IMR-90 (cell line): ENCODE measurements around the gene SOCS6. TPM values are rescaled to one million over a fixed set of nuclear protein-coding genes. Genes with fewer than 3 reads are reported as not detected.

ENCODE experiments used
- ATAC-seq: fragments of 200-7000 bp; cut with Tn5 transposase; 2 replicates; pipeline ENCODE4 v1.9.1; 2020; ENCODE audit warnings: low read depth, mild to moderate bottlenecking, moderate library complexity
- BruUV-seq: library from RNA; stranded (reverse); fragments of 400-500 nt; replicated peaks from 2 replicates; lab custom pipeline; 2021; lab: Mats Ljungman, UMichigan
- CTCF ChIA-PET: fragments of 300-600 bp; formaldehyde crosslinking; extraction: SDS; loops from one replicate; lab custom pipeline; 2021; ENCODE audit warnings: antibody characterized with exemption; lab: Yijun Ruan, JAX
- POLR2A ChIA-PET: fragments of 300-600 bp; sonication (Branson Sonifier 250); formaldehyde crosslinking; loops from one replicate; lab custom pipeline; 2022; ENCODE audit warnings: antibody characterized with exemption; ENCODE audit not compliant: unreplicated experiment; lab: Charles Lee
- DNase-seq: peaks from one replicate; pipeline ENCODE4 v3.0.0; 2013
- H2AFZ ChIP-seq: replicated peaks from 2 replicates; pipeline ENCODE3; 2013; ENCODE audit warnings: low read length, mild to moderate bottlenecking; ENCODE audit not compliant: poor library complexity
- H2AK5ac ChIP-seq: 2 replicates; pipeline ENCODE4 v1.6.1; 2013; ENCODE audit warnings: low read depth, low read length, inconsistent platforms
- H2AK9ac ChIP-seq: replicated peaks from 2 replicates; pipeline ENCODE3; 2013; ENCODE audit warnings: mild to moderate bottlenecking, low read depth, low read length, moderate library complexity; ENCODE audit not compliant: poor library complexity
- H2BK120ac ChIP-seq: 2 replicates; pipeline ENCODE4 v1.6.1; 2013; ENCODE audit warnings: low read depth, low read length, inconsistent platforms
- H2BK15ac ChIP-seq: 3 replicates; pipeline ENCODE4 v1.6.1; 2013; ENCODE audit warnings: low read depth, low read length, inconsistent platforms
- H2BK20ac ChIP-seq: 2 replicates; pipeline ENCODE4 v1.6.1; 2013; ENCODE audit warnings: low read depth, mild to moderate bottlenecking, inconsistent platforms, low read length, moderate library complexity
- H2BK5ac ChIP-seq: 2 replicates; pipeline ENCODE4 v1.6.1; 2013; ENCODE audit warnings: mild to moderate bottlenecking, low read depth, low read length, inconsistent platforms; ENCODE audit not compliant: poor library complexity, severe bottlenecking
- H3K14ac ChIP-seq: replicated peaks from 2 replicates; pipeline ENCODE4 v1.6.1; 2013; ENCODE audit warnings: low read depth, low read length, inconsistent platforms
- H3K18ac ChIP-seq: 2 replicates; pipeline ENCODE4 v1.6.1; 2013; ENCODE audit warnings: low read depth, low read length, control low read depth
- H3K23ac ChIP-seq: 2 replicates; pipeline ENCODE4 v1.6.1; 2013; ENCODE audit warnings: low read depth, low read length, inconsistent platforms
- H3K27ac ChIP-seq: 2 replicates; pipeline ENCODE4 v1.5.1; 2013; ENCODE audit warnings: mild to moderate bottlenecking, control low read depth, low read length; ENCODE audit not compliant: insufficient read depth
- H3K27me3 ChIP-seq: 2 replicates; pipeline ENCODE4 v1.6.1; 2013; ENCODE audit warnings: low read length; ENCODE audit not compliant: control insufficient read depth, insufficient read depth
- H3K36me3 ChIP-seq: 2 replicates; pipeline ENCODE4 v1.6.1; 2013; ENCODE audit warnings: low read length, mixed read lengths; ENCODE audit not compliant: control insufficient read depth, insufficient read depth
- H3K4ac ChIP-seq: 2 replicates; pipeline ENCODE4 v1.6.1; 2013; ENCODE audit warnings: low read depth, low read length, inconsistent platforms
- H3K4me1 ChIP-seq: 2 replicates; pipeline ENCODE4 v1.6.1; 2013; ENCODE audit warnings: low read length, mixed read lengths; ENCODE audit not compliant: control insufficient read depth, insufficient read depth
- H3K4me2 ChIP-seq: 2 replicates; pipeline ENCODE4 v1.6.1; 2013; ENCODE audit warnings: low read depth, mild to moderate bottlenecking, control low read depth, low read length, moderate library complexity
- H3K4me3 ChIP-seq: 2 replicates; pipeline ENCODE4 v1.5.1; 2013; ENCODE audit warnings: low read depth, mild to moderate bottlenecking, control low read depth, low read length, moderate library complexity; ENCODE audit not compliant: insufficient read depth
- H3K56ac ChIP-seq: 2 replicates; pipeline ENCODE4 v1.6.1; 2013; ENCODE audit warnings: low read length, inconsistent platforms; ENCODE audit not compliant: insufficient read depth; ENCODE audit errors: extremely low read depth
- H3K79me1 ChIP-seq, 2 experiments: 2 replicates each; pipeline ENCODE4 v1.6.1; 2013; ENCODE audit warnings: low read length in 2 of 2, inconsistent platforms in 1 of 2, low read depth in 1 of 2
- H3K9ac ChIP-seq: 2 replicates; pipeline ENCODE4 v1.6.1; 2013; ENCODE audit warnings: low read depth, low read length, control low read depth
- H3K9me1 ChIP-seq: 2 replicates; pipeline ENCODE4 v1.6.1; 2013; ENCODE audit warnings: low read length, inconsistent platforms; ENCODE audit not compliant: insufficient read depth
- H3K9me3 ChIP-seq: 2 replicates; pipeline ENCODE4 v1.6.1; 2013; ENCODE audit warnings: low read length; ENCODE audit not compliant: control insufficient read depth, insufficient read depth
- H4K20me1 ChIP-seq: 2 replicates; pipeline ENCODE4 v1.6.1; 2013; ENCODE audit warnings: low read length, inconsistent platforms; ENCODE audit not compliant: insufficient read depth
- H4K5ac ChIP-seq: 2 replicates; pipeline ENCODE4 v1.6.1; 2013; ENCODE audit warnings: mild to moderate bottlenecking, low read depth, low read length, control low read depth
- H4K8ac ChIP-seq, 2 experiments: 2 replicates each; pipeline ENCODE4 v1.6.1; 2013; ENCODE audit warnings: low read depth in 2 of 2, low read length in 2 of 2, control low read depth in 1 of 2, inconsistent platforms in 1 of 2
- H4K91ac ChIP-seq: 2 replicates; pipeline ENCODE4 v1.6.1; 2013; ENCODE audit warnings: low read depth, low read length, inconsistent platforms; ENCODE audit not compliant: insufficient read depth
- BHLHE40 ChIP-seq: fragments of 150-350 bp; IDR thresholded peaks from 2 replicates; pipeline ENCODE4 v1.6.1; 2016; ENCODE audit warnings: mild to moderate bottlenecking, low read depth, low read length
- CEBPB ChIP-seq: IDR thresholded peaks from 2 replicates; pipeline ENCODE4 v1.6.1; 2012; ENCODE audit warnings: low read depth, low read length, improper control_type of control experiment
- CHD1 ChIP-seq: IDR thresholded peaks from 2 replicates; pipeline ENCODE4 v1.6.1; 2012; ENCODE audit warnings: low read depth, low read length, improper control_type of control experiment
- ELK1 ChIP-seq: fragments of 150-350 bp; IDR thresholded peaks from 2 replicates; pipeline ENCODE4 v1.6.1; 2016; ENCODE audit warnings: low read depth, mild to moderate bottlenecking, low read length, moderate library complexity, borderline replicate concordance
- FOS ChIP-seq: fragments of 150-350 bp; IDR thresholded peaks from 2 replicates; pipeline ENCODE4 v1.6.1; 2016; ENCODE audit warnings: low read depth, low read length
- MAFK ChIP-seq: IDR thresholded peaks from 2 replicates; pipeline ENCODE4 v1.6.1; 2012; ENCODE audit warnings: low read depth, low read length, improper control_type of control experiment
- MAZ ChIP-seq: IDR thresholded peaks from 2 replicates; pipeline ENCODE4 v1.6.1; 2012; ENCODE audit warnings: low read depth, mild to moderate bottlenecking, low read length, improper control_type of control experiment, moderate library complexity, borderline replicate concordance
- MXI1 ChIP-seq: IDR thresholded peaks from 2 replicates; pipeline ENCODE4 v1.6.1; 2012; ENCODE audit warnings: low read depth, mild to moderate bottlenecking, low read length, moderate library complexity, borderline replicate concordance
- NFE2L2 ChIP-seq: fragments of 150-350 bp; IDR thresholded peaks from 2 replicates; pipeline ENCODE4 v1.6.1; 2016; ENCODE audit warnings: low read depth, mild to moderate bottlenecking, low read length
- POLR2A ChIP-seq: IDR thresholded peaks from 2 replicates; pipeline ENCODE4 v1.6.1; 2012; ENCODE audit warnings: mild to moderate bottlenecking, low read depth, low read length
- RAD21 ChIP-seq: IDR thresholded peaks from 2 replicates; pipeline ENCODE4 v1.6.1; 2012; ENCODE audit warnings: low read length, improper control_type of control experiment
- RCOR1 ChIP-seq: IDR thresholded peaks from 2 replicates; pipeline ENCODE4 v1.6.1; 2012; ENCODE audit warnings: mild to moderate bottlenecking, low read length, improper control_type of control experiment; ENCODE audit not compliant: insufficient replicate concordance
- SMC3 ChIP-seq: fragments of 150-350 bp; IDR thresholded peaks from 2 replicates; pipeline ENCODE4 v1.6.1; 2016; ENCODE audit warnings: low read depth, mild to moderate bottlenecking, antibody characterized with exemption, low read length, moderate library complexity
- USF2 ChIP-seq: fragments of 150-350 bp; IDR thresholded peaks from 2 replicates; pipeline ENCODE4 v1.6.1; 2017; ENCODE audit warnings: mild to moderate bottlenecking, antibody characterized with exemption, low read length, low read depth
- WGBS, 2 experiments: methylation state at CpG; one replicate each; pipeline versions ENCODE4 v1.1.5 to v1.1.7; 2013; ENCODE audit warnings: missing lambda C conversion rate in 2 of 2; ENCODE audit not compliant: insufficient read length in 1 of 2; ENCODE audit errors: extremely low coverage in 2 of 2; 5-methylcytosine and 5-hydroxymethylcytosine counted together
- dilution Hi-C: fragments of 300-500 bp; cut with HindIII; formaldehyde crosslinking; loops from one replicate; pipeline ENCODE4 v1.14.3; 2018; ENCODE audit warnings: low sequenced_read_pairs; ENCODE audit not compliant: unreplicated experiment
- in situ Hi-C: fragments of 300-500 bp; cut with MboI; formaldehyde crosslinking; loops from 3 replicates; pipeline ENCODE4 v1.14.3; 2019; ENCODE audit warnings: low sequenced_read_pairs, inconsistent platforms, mixed read lengths
- intact Hi-C: fragments of 100-400 bp; cut with micrococcal nuclease; formaldehyde crosslinking; loops from 2 replicates; pipeline ENCODE4 v1.10.0; 2022
- polyA plus RNA-seq, 3 experiments: library from polyadenylated mRNA; depleted of rRNA; stranded (reverse); fragments of >200 nt; gene quantifications; 2 replicates each; pipeline ENCODE4 v1.2.3, GENCODE V29; 2012; ENCODE audit warnings: low replicate concordance in 1 of 3
- total RNA-seq: library from RNA; depleted of rRNA; stranded (reverse); fragments of >200 nt; gene quantifications from 2 replicates; pipeline ENCODE4 v1.2.3, GENCODE V29; 2012
- TF ChIP-seq, protein P1 (sequence below): conservative IDR thresholded peaks from 2 replicates; pipeline ENCODE4 v1.5.1; 2012; ENCODE audit warnings: mild to moderate bottlenecking, low read depth, low read length, improper control_type of control experiment

Gene SOCS6
- total and polyA plus RNA-seq, 2 of the 4 experiments (the other 2 are of a cell fraction): 21.3 to 57.4 TPM

DNA sequence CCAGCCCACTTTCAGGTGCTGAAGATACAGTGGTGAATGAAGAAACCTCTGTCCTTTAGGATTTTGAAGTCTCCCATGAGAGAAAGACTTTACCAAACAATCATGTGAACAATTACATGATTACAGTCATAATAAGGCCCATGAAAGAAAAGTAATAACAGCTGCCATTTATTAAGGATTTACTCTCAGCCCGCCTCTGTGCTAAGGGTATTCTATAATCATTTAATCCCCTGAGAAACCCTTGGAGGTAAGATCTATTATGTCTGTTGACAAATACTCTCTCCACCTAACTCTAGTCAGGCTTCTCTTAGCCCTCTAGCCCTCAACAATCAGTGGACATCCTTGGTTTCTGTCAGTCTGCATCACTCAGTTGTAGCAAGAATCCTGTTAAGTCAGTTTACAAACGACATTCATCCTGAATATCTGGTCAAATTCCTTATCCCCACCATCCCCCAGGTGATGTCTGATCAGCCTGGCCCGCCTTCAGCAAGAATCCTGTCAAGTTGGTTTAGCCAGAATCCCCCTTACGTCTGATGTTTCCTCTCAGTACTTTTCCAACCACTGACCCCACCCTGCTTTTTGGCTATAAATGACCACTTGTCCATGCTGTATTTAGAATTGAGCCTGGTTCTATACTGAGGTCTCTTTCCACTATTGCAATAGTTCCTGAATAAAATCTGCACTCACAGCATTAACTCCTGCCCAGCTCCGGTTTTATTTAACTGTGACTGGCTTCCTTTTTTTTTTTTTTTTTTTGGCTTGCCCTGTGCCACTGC, 12.2 kb upstream of the SOCS6 start:
- H3K27ac ChIP-seq: no peak overlapping the region
- no peak overlapping the region for H3K23ac ChIP-seq
- intact Hi-C loops: no loop called here
- dilution Hi-C loops: no loop called here
- DNase-seq: no peak
- H3K14ac ChIP-seq: no peak overlapping the region
- WGBS, 2 experiments: 50% methylated on average over 2 of the region's 5 CpGs; no CpG with 5 or more reads in 1 of the 2 experiments
- no peaks in the 10 kb centered on the region for H4K20me1 ChIP-seq
- BruUV-seq: no TSS peak
- no peak overlapping the region for H3K4me3 ChIP-seq
- H4K8ac ChIP-seq: no peak overlapping the region
- in situ Hi-C loops: no loop called here
- no peaks in the 10 kb centered on the region for H3K4me1 ChIP-seq
- H3K4me2 ChIP-seq: no peak overlapping the region
- no peak overlapping the region for H3K56ac ChIP-seq
- no peak overlapping the region for H4K91ac ChIP-seq
- H3K27me3 ChIP-seq: no peaks in the 10 kb centered on the region
- H3K9ac ChIP-seq: no peak overlapping the region
- ATAC-seq: no peak
- no peak overlapping the region for H2AK9ac ChIP-seq
- H3K79me1 ChIP-seq: no peaks in the 10 kb centered on the region
- ChIA-PET POLR2A (no interaction called here), CTCF (no interaction called here)
- H3K4ac ChIP-seq: no peak overlapping the region
- no peaks in the 10 kb centered on the region for H3K9me1 ChIP-seq
- no peak overlapping the region for H2BK120ac ChIP-seq
- no peak overlapping the region for H3K18ac ChIP-seq
- no peak overlapping the region for H4K5ac ChIP-seq
- no peaks in the 10 kb centered on the region for H3K36me3 ChIP-seq
- no peak overlapping the region for H2BK20ac ChIP-seq
- no peak overlapping the region for H2AK5ac ChIP-seq
- TF ChIP-seq MAZ: no peak
- no peak for TF ChIP-seq MAFK
- no peak for TF ChIP-seq USF2
- TF ChIP-seq FOS: no peak
- no peak for TF ChIP-seq BHLHE40
- no peak for TF ChIP-seq RCOR1
- TF ChIP-seq POLR2A: no peak
- TF ChIP-seq ELK1: no peak
- TF ChIP-seq, protein P1, sequence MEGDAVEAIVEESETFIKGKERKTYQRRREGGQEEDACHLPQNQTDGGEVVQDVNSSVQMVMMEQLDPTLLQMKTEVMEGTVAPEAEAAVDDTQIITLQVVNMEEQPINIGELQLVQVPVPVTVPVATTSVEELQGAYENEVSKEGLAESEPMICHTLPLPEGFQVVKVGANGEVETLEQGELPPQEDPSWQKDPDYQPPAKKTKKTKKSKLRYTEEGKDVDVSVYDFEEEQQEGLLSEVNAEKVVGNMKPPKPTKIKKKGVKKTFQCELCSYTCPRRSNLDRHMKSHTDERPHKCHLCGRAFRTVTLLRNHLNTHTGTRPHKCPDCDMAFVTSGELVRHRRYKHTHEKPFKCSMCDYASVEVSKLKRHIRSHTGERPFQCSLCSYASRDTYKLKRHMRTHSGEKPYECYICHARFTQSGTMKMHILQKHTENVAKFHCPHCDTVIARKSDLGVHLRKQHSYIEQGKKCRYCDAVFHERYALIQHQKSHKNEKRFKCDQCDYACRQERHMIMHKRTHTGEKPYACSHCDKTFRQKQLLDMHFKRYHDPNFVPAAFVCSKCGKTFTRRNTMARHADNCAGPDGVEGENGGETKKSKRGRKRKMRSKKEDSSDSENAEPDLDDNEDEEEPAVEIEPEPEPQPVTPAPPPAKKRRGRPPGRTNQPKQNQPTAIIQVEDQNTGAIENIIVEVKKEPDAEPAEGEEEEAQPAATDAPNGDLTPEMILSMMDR: no peak
- no peak for TF ChIP-seq CEBPB
- no peak for TF ChIP-seq MXI1
- no peak for TF ChIP-seq NFE2L2
- TF ChIP-seq CHD1: no peak
- TF ChIP-seq SMC3: no peak
- TF ChIP-seq RAD21: no peak
- H2AFZ ChIP-seq: no peak overlapping the region
- no peak overlapping the region for H2BK15ac ChIP-seq
- H2BK5ac ChIP-seq: no peak overlapping the region
- H3K9me3 ChIP-seq: peaks cover 15% of the 10 kb centered on the region
